Measurements from ENCODE around the gene OPCML.

The OPCML gene

DNA sequence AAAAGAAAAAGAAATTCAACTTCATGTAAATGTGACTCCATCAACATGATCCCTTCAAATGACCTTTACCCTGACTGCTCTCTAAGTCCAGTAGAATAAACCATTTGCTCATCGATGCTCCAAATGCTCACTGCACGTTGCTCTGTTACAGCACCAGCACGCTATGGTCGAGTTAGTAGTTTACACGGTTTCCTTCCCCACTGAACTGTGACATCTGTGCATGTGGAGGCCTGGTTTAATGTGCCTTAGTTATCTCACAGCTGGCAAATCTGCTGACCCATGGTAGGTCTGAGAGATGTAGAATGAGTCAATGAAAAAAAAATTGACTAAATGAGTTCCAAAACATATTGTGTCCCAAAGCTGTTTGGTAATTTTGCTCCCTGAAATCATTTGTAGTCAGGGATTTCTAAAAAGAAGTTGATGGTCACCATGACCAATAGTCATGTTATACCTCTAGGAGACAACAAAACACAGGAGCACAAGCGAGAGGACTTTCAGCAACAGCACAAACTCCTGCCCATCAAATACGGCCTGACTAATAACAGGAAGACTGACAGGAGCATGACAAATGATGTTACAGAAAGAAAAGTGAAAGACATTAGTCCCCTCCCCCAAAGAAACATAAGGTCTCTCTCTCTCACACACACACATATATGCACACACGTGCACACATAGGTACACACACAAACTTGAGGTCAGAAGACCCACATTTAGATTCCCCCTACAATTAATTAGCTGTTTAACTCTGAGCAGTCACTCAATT, 624.5 kb downstream of the OPCML start:
- no peak for DNase-seq (ENCODE audit: low read depth in 2 of 2, low spot score in 1 of 2)

GRCh38 chr11:132904607-132905006, 627.7 kb downstream of the OPCML start:
- no peak for DNase-seq (ENCODE audit: low read depth in 2 of 2, low spot score in 1 of 2)

DNA sequence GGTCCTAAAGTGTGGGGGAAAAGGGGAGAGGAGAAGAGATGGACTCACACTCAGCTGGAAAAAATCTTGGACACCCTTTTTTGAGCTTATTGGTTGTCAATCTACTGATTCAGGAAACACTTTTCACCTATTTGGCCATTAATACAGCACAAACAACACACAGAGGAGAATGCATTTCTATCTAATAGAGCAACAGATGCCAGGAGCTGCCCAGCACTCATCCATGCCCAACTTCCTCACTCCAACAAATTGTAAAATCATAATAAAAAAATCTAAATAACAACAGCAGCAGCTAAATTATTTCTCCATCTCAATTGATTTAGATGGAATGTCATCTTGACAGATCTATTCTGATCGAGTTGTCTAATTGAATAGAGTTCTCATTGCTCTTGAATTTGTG, 628.2 kb downstream of the OPCML start:
- no peak for DNase-seq (ENCODE audit: low read depth in 2 of 2, low spot score in 1 of 2)

- no peak for DNase-seq (ENCODE audit: low read depth in 2 of 2, low spot score in 1 of 2)
Measured at GRCh38 chr11:132901638-132902471, 630.4 kb downstream of the OPCML start.

DNA sequence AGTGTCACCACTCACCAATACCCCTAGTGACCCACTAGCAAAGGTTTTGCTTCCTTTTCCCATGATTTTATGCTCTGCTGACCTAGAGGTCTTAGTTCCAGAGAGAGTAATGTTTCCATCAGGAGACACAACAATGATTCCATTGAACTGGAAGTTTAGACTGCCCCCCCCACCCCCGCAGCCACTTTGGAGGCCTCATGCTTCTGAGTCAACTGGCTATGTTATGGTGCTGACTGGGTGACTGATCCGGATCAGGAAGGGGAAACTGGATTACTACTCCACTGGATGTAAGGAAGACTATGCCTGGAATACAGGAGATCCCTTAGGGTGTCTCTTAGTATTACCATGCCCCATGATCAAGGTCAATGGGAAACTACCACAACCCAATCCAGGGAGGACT, 633.6 kb downstream of the OPCML start:
- DNase-seq (ENCODE audit: low read depth in 2 of 2, low spot score in 1 of 2) = no peak

DNA sequence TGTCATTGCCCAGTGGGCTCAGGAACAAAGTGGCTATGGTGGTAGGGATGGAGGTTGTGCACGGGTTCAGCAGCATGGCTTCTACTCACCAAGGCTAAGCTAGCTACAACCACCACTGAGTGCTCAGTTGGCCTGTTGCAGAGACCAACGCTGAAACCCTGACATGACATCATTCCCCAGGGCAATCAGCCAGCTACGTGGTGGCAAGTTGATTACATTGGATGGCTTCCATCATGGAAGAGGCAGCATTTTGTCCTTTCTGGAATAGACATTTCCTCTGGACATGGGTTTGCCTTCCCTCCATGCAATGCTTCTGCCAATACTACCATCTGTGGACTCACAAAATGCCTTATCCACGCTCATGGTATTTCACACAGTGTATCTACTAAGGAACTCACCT, 634.3 kb downstream of the OPCML start:
- no peak for DNase-seq (ENCODE audit: low read depth in 2 of 2, low spot score in 1 of 2)

- no peak for DNase-seq (ENCODE audit: low read depth in 2 of 2, low spot score in 1 of 2)
Measured at GRCh38 chr11:132895340-132895739, 637.0 kb downstream of the OPCML start.

DNA sequence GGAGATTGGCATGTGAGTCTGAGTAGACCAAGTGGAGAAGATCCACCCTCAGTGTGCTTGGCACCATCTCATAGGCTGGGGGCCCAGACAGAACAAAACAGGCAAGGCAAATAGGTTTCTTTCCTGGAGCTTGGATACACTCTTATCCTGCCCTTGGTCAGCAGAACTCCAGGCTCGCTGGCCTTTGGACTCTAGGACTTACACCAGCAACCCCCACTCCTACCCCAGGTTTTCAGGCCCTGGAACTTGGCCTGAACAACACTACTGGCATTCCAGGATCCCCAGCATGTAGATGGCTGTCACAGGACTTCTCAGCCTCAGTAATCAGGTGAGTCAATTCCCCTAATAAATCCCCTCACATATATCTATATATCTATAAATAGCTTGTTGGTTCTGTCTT, 637.7 kb downstream of the OPCML start:
- no peak for DNase-seq (ENCODE audit: low read depth in 2 of 2, low spot score in 1 of 2)

DNA sequence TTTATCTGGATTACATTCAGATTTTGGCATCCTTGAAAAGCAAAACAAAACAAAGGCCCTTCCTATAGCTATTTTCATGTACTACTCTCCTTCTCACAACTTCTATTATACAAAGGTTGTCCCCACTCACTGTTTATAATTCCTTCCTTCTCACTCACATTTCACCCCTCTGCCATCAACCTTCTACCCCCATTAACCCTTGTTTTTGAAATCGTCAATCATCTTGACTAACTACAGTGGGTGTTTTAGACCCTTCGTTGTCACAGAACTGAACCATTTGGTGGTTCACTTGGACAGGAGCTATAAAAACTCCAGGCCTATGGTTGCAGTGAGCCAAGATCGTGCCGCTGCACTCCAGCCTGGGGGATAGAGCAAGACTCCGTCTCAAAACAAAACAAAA, 639.4 kb downstream of the OPCML start:
- no peak for DNase-seq (ENCODE audit: low read depth in 2 of 2, low spot score in 1 of 2)

DNA sequence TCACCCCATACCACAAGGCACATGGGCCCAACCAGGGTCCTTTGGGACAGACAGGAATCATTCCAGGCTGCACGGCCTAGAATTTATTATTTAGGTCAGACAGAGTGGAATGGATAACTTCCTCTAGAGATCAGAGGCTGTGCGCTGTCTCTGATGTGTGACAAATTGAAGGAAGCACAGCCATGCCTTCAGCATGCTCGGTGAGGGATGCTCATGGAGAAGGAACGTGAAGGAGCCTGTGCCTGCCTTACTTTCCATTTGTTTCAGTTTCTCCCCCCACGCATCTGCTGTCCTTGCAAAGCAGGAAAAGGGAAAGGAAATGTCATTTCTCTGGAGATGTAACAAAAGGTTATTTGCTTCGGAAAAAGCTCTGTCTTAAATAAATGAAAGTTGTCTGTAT, 644.1 kb downstream of the OPCML start:
- no peak for DNase-seq (ENCODE audit: low read depth in 2 of 2, low spot score in 1 of 2)

DNA sequence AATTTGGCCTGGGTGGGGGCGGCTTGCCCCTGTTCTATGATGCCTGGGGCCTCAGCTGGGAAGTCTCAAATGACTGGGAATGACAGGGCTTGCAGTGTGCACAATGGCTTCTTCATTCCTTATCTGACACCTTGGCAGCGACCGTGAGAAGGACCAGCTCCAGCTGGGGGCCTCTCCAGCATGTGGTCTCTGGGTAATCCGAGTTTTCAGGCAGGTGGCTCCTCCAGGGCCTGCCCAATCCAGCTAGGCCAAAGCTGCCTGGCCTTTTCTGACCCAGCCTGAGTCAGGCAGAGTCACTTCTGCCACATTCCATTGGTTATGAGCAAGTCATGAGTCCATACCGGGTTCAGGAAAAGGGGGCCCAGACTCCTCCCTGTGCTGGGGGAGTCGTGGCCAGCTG, 646.0 kb downstream of the OPCML start:
- no peak for DNase-seq (ENCODE audit: low read depth in 2 of 2, low spot score in 1 of 2)

GRCh38 chr11:132883241-132883640, 649.1 kb downstream of the OPCML start:
- DNase-seq (ENCODE audit: low read depth in 2 of 2, low spot score in 1 of 2) = no peak

DNA sequence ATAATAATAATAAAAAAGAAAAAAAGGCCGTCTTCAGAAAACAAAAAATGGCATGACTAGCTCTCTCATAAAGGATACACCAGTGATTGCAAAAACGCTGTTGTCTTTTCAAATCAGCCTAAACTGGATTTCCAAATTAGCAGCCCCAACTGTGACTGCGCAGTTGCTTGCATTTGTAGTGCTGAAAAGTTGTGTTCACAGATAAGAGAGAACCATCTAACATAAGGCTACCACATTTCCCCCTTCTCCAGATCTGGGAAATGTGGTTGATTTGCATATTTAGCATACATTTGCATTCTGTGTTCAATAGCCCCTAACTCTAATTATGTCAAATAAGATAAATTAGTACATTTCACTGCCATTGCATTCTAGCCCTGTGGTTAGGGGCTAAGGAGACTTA, 650.7 kb downstream of the OPCML start:
- DNase-seq (ENCODE audit: low read depth in 2 of 2, low spot score in 1 of 2) = no peak

DNA sequence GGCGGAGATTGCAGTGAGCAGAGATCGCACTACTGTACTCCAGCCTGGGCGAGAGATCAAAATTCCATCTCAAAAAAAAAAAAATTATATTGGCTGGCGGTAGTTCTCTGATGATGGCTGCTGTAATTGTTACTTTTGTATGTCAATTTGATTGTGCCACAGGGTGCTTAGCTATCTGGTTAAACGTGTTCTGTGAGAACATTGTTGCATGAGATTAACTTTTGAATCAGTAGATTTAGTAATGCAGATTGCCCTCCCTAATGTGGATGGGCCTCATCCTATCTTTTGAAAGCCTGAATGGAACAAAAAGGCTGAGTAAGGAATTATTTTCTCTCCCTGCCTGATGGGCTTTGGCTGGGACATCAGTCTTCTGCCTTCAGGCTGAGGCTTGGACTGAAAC, 654.2 kb downstream of the OPCML start:
- DNase-seq (ENCODE audit: low read depth in 2 of 2, low spot score in 1 of 2) = no peak

- no peak for DNase-seq (ENCODE audit: low read depth in 2 of 2, low spot score in 1 of 2)
Measured at GRCh38 chr11:132876705-132877104, 655.6 kb downstream of the OPCML start.

DNA sequence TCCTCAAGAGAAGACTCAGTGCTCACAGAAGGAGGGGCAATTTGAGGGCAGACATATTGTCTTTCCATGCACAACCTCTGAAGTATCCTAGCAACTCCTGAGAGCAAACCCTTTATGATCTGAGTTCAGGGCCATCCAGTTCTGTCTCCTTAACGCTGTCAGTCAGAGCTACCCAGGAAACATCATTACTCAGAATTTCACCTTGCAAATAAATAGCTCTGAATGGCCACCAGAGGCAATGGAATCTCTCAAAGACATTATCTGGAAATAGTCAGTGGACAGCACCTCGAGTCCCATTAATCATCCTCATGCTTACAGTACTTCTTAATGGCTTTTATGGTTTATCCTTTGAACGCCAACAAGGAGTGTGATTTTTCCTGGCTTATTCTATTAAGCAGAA, 656.1 kb downstream of the OPCML start:
- DNase-seq (ENCODE audit: low read depth in 2 of 2, low spot score in 1 of 2) = no peak

DNA sequence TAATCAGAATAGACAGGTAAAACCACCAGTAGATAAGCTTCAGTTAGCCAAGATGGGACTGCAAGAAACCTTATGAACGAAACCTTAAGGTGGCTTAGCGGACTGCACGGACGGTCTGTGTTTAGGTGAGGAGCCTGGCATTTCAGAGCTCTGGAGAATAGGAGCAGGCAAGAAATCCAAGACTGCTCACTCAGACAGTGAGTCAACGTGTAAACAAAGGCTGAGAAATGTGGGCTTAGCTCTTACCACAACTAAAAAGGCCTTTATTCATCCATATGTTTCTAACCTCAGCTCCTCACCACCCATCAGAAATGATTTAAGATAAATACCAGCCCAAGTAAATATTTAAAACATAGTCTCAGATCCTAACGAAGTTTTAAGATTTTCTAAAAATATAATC, 657.7 kb downstream of the OPCML start:
- no peak for DNase-seq (ENCODE audit: low read depth in 2 of 2, low spot score in 1 of 2)

DNA sequence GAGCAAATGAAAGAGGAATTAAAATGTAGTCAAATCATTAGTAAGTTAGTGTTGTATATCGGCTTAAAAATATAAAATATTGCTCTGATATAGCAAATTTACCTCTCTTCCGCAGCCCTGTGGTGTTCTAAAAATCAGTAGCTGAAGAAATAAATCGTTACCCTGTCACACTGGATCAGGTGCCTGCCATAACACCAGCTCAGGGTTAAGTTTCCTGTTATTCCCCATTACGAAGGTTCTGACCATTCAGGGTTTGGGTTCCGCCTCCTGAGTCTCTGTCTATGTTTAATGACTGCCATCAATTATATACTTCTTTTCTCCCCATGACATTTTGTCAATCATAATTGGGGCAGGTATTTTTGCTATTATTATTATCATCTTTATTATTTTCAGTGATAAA, 658.5 kb downstream of the OPCML start:
- no peak for DNase-seq (ENCODE audit: low read depth in 2 of 2, low spot score in 1 of 2)

DNA sequence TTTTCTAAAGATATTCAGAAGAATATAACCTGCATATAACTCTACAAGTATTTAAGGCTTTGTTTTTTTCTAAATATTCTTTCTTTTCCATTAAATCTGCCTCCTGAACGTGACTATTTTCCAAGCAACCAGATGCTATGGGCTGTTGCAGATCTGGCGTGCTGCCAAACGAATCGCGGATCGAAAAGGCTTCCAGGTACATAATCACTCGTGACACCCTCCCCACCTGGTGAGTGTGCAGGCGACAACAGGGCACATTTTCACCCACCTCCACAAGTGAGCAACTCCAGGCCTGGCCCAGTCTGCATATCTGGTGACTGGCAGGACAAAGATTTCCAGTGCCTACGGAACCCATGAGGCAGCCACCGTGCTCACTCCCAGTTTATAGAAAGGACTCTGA, 660.1 kb downstream of the OPCML start:
- no peak for DNase-seq (ENCODE audit: low read depth in 2 of 2, low spot score in 1 of 2)

DNA sequence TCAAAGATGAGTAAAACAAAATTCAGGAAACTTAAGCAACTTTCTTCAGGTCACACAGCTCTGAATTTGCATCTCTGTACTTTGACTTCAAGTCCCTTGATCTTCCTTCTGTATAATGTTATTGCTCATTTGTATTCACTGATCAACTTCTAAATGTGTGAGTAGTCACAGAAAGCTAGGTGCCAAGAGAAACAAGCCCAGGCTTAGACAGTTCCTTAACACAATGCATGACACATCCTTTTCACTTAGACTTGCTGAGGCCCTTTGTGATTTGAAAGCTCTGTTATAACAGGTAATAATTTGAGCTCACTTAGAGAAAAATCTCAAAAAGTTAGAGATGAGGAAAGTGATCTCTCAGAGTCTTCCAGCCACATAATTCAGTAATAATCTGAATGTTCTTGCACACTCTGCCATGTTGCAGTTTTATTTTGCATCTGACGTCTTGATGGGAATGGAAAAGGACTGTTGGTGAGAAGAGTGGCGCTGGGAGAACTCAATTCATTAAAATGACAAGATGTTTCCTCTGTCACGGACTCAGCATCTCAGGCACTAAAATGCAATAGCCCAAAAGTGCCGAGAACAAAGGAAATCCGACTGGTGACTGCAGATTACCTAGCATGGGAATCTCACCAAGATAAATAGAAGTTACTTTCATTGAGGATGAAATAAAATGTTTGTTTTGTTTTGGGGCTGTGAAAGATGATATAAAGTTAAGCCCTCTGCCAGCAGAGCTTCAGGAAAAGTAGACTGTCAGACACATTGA, 665.3 kb downstream of the OPCML start:
- no peak for DNase-seq (ENCODE audit: low read depth in 2 of 2, low spot score in 1 of 2)

- no peak for DNase-seq (ENCODE audit: low read depth in 2 of 2, low spot score in 1 of 2)
Measured at GRCh38 chr11:132865623-132866022, 666.7 kb downstream of the OPCML start.
